Stimulated activated naive CD4-positive, alpha-beta T cell treated with Interleukin-2 at 50 U/mL for 16 hours (primary cell): ENCODE measurements around the gene KASH5.
A peak's percentile ranks its signal among the peaks of the same experiment; 100 is the strongest.

Source experiments
- DNase-seq: peaks from one replicate; lab custom pipeline; 2025; lab: John Stamatoyannopoulos, UW

Gene KASH5

GRCh38 chr19:49421039-49421877 lies 33.2 kb downstream of the KASH5 start:
- DNase-seq = peak; percentile 10

- DNase-seq = no peak
Observed at GRCh38 chr19:49421878-49422202, 33.8 kb downstream of the KASH5 start.

GRCh38 chr19:49422407-49423070 lies 34.5 kb downstream of the KASH5 start:
- peak; percentile 28 for DNase-seq

- no peak for DNase-seq
Observed at GRCh38 chr19:49423071-49423984, 35.3 kb downstream of the KASH5 start, which contains the start of gene PTH2. TSS of gene PTH2 (minus strand) at chr19:49423441. CDS start at chr19:49423339, 102 bp downstream.

- no peak for DNase-seq
Observed at GRCh38 chr19:49423985-49424303, 35.9 kb downstream of the KASH5 start.

GRCh38 chr19:49425178-49425577 lies 37.1 kb downstream of the KASH5 start, which contains the start of gene GFY:
TSS of gene GFY (plus strand) at chr19:49425388. CDS start at chr19:49426431, 1,043 bp downstream.
- no peak for DNase-seq

GRCh38 chr19:49425922-49426592 lies 38.0 kb downstream of the KASH5 start:
- DNase-seq = no peak

GRCh38 chr19:49427339-49427738 lies 39.3 kb downstream of the KASH5 start:
- no peak for DNase-seq

GRCh38 chr19:49427855-49428546 lies 40.0 kb downstream of the KASH5 start:
- no peak for DNase-seq

- DNase-seq = no peak
Observed at GRCh38 chr19:49428547-49429451, 40.8 kb downstream of the KASH5 start.

- DNase-seq = no peak
Observed at GRCh38 chr19:49430172-49430677, 42.2 kb downstream of the KASH5 start.

GRCh38 chr19:49430678-49431329 lies 42.8 kb downstream of the KASH5 start:
- DNase-seq = peak; percentile 12

GRCh38 chr19:49431330-49431749 lies 43.3 kb downstream of the KASH5 start:
- no peak for DNase-seq

- DNase-seq = peak; percentile 30
Observed at GRCh38 chr19:49432141-49433073, 44.4 kb downstream of the KASH5 start.

GRCh38 chr19:49433240-49433901 lies 45.3 kb downstream of the KASH5 start:
- no peak for DNase-seq

GRCh38 chr19:49434907-49435583 lies 47.0 kb downstream of the KASH5 start:
- DNase-seq = no peak

GRCh38 chr19:49435670-49436069 lies 47.6 kb downstream of the KASH5 start:
- no peak for DNase-seq
